ENCODE measurements around the gene SLC37A3.

DNA sequence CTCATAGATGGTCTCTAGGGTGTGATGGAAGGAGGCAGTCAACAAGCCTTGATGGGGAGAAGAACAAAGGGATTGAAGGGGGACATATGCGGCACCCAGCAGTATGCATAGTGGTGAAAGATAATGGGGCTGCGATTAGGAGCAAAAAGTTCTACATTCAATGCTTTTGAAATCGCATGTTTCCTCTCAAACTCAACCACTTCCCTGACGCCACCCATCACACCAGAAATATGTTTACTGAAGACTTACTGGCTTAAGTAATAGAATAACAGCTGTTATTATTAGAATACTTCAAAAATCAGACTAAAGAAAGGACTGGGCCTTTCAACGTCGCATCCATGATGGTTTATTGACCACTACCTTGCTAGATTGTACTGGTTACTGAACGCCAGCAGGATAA lies 49.5 kb upstream of the SLC37A3 start:
- no peak for TF ChIP-seq CTCF (IDR thresholded peaks at IDR 0.05)
- no peak for TF ChIP-seq EZH2 (IDR thresholded peaks at IDR 0.05)
